A673 (cell line): ENCODE results near the gene BMP4. TPM values are rescaled to one million over a fixed set of nuclear protein-coding genes. Genes with fewer than 3 reads are reported as not detected.

ENCODE experiments used
- BruUV-seq: library from RNA; stranded (reverse); fragments of 400-500 nt; replicated peaks from 2 replicates; lab custom pipeline; 2021; lab: Mats Ljungman, UMichigan
- CTCF ChIA-PET: fragments of 300-600 bp; sonication (Branson Sonifier 250); formaldehyde crosslinking; loops from one replicate; lab custom pipeline; 2022; ENCODE audit warnings: antibody characterized with exemption; lab: Charles Lee
- POLR2A ChIA-PET: fragments of 300-600 bp; sonication (Branson Sonifier 250); formaldehyde crosslinking; loops from one replicate; lab custom pipeline; 2022; ENCODE audit warnings: antibody characterized with exemption; ENCODE audit not compliant: low non-redundant PET; lab: Charles Lee
- DNase-seq: peaks from one replicate; pipeline ENCODE4 v3.0.0-alpha.2; 2015; ENCODE audit warnings: low spot score
- H3K27ac ChIP-seq: fragments of 200-600 bp; sonication (generic); 2 replicates; pipeline ENCODE4 v1.5.1; 2016; ENCODE audit warnings: mixed run types, low read depth, mild to moderate bottlenecking, mixed read lengths, antibody characterized with exemption, low read length; ENCODE audit not compliant: poor library complexity, severe bottlenecking
- H3K27me3 ChIP-seq: fragments of 200-600 bp; sonication (generic); replicated peaks from 2 replicates; pipeline ENCODE4 v1.6.1; 2017; ENCODE audit warnings: mixed run types, low read depth, mild to moderate bottlenecking, mixed read lengths, antibody characterized with exemption, low read length; ENCODE audit not compliant: insufficient read depth, poor library complexity
- H3K36me3 ChIP-seq: fragments of 200-600 bp; sonication (generic); 2 replicates; pipeline ENCODE4 v1.6.1; 2016; ENCODE audit warnings: mixed run types, mild to moderate bottlenecking, mixed read lengths, antibody characterized with exemption, low read length; ENCODE audit not compliant: insufficient read depth, poor library complexity, severe bottlenecking
- H3K4me1 ChIP-seq: fragments of 200-600 bp; sonication (generic); 2 replicates; pipeline ENCODE4 v1.6.1; 2017; ENCODE audit warnings: mixed run types, mild to moderate bottlenecking, mixed read lengths, antibody characterized with exemption, low read length; ENCODE audit not compliant: insufficient read depth, poor library complexity, severe bottlenecking
- H3K4me3 ChIP-seq: fragments of 200-600 bp; sonication (generic); 2 replicates; pipeline ENCODE4 v1.5.1; 2016; ENCODE audit warnings: low read depth, mixed run types, mild to moderate bottlenecking, mixed read lengths, low read length; ENCODE audit not compliant: poor library complexity, severe bottlenecking
- H3K9me3 ChIP-seq: fragments of 200-600 bp; sonication (generic); 2 replicates; pipeline ENCODE4 v1.6.1; 2016; ENCODE audit warnings: mixed run types, low read depth, mild to moderate bottlenecking, mixed read lengths, antibody characterized with exemption, low read length; ENCODE audit not compliant: poor library complexity, severe bottlenecking
- EZH2 ChIP-seq: fragments of 200-600 bp; sonication (generic); IDR thresholded peaks from 2 replicates; pipeline ENCODE4 v1.6.1; 2017; ENCODE audit warnings: borderline replicate concordance, low read depth, mild to moderate bottlenecking, mixed read lengths, antibody characterized with exemption, low read length; ENCODE audit not compliant: poor library complexity, severe bottlenecking
- intact Hi-C: fragments of 100-400 bp; cut with micrococcal nuclease; formaldehyde crosslinking; loops from one replicate; pipeline ENCODE4 v1.10.0; 2022; ENCODE audit not compliant: unreplicated experiment
- total RNA-seq: library from RNA; stranded (reverse); gene quantifications from 2 replicates; pipeline ENCODE4 v1.2.3, GENCODE V29; 2021
- TF ChIP-seq, protein P1 (sequence below): fragments of 300-800, 200-600 bp; sonication (generic); conservative IDR thresholded peaks from 2 replicates; pipeline ENCODE4 v1.5.1; 2017; ENCODE audit warnings: low read depth, mild to moderate bottlenecking, antibody characterized with exemption, low read length, moderate library complexity, mixed read lengths

BMP4 gene
- total RNA-seq, 1 experiment from 2014 or later = not detected

DNA sequence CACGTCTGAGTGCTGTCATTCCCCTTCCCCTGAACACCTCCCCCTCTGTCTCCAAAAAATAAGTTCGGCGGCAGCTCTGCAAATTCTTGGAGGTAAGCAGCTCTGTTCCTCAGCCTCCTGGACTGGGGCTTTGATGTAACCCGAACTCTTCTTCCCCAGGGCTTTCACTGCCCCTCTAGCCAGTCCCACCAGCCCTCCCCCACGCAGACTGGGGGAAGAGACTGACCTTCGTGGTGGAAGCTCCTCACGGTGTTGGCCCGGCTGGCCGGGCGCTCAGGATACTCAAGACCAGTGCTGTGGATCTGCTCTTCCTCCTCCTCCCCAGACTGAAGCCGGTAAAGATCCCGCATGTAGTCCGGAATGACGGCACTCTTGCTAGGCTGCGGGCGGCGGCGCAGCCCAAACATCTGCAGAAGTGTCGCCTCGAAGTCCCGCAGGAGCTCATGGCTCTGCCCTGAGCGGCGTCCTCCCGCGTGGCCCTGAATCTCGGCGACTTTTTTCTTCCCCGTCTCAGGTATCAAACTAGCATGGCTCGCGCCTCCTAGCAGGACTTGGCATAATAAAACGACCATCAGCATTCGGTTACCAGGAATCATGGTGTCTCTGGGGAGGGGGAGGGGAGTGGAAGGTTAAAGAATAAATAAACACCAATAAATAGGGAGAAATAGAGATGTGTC is 4.9 kb downstream of the BMP4 start:
- BruUV-seq = no TSS peak

DNA sequence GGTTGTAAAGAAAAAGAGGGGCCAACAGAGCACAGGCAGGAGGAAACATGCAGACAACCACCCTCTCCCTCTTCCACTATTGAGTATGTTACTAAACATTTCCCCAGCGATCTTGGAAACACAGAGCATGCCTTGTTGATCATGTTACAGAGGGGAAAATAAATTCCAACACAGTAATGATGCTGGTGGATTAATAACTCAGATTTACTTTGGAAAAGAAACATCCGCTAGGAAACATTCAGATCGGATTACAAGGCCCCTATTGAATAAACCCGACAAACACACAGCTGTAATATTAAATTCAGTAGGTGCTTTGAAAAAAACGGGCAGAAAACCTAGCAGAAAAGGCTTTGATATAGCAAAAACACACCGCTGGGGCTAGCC is 5.4 kb downstream of the BMP4 start:
- intact Hi-C loops = loop anchor here (5.0 kb wide), 1 partner anchor 226 kb away; no protein-coding TSS in a partner anchor
- Histone ChIP-seq H3K9me3 (no peaks in the 10 kb centered on the region), H3K27ac (no peak overlapping the region), H3K4me1 (peaks cover 9% of the 10 kb centered on the region), H3K4me3 (no peak overlapping the region), H3K27me3 (peaks cover 100% of the 10 kb centered on the region), H3K36me3 (no peaks in the 10 kb centered on the region)
- ChIA-PET POLR2A (no interaction called here), CTCF (interaction anchor here (1.1 kb wide), 1 partner anchor 11 kb away, joined by 3 read pairs; no protein-coding TSS in a partner anchor)
- BruUV-seq = no TSS peak
- TF ChIP-seq, protein P1, sequence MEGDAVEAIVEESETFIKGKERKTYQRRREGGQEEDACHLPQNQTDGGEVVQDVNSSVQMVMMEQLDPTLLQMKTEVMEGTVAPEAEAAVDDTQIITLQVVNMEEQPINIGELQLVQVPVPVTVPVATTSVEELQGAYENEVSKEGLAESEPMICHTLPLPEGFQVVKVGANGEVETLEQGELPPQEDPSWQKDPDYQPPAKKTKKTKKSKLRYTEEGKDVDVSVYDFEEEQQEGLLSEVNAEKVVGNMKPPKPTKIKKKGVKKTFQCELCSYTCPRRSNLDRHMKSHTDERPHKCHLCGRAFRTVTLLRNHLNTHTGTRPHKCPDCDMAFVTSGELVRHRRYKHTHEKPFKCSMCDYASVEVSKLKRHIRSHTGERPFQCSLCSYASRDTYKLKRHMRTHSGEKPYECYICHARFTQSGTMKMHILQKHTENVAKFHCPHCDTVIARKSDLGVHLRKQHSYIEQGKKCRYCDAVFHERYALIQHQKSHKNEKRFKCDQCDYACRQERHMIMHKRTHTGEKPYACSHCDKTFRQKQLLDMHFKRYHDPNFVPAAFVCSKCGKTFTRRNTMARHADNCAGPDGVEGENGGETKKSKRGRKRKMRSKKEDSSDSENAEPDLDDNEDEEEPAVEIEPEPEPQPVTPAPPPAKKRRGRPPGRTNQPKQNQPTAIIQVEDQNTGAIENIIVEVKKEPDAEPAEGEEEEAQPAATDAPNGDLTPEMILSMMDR = no peak
- TF ChIP-seq EZH2 = no peak
- DNase-seq = no peak

More for the DNA sequence above, 4.9 kb downstream of the BMP4 start:
- H3K27ac ChIP-seq = no peak overlapping the region
- intact Hi-C loops = loop anchor here (5.0 kb wide), 1 partner anchor 226 kb away; no protein-coding TSS in a partner anchor
- no peak for DNase-seq
- ChIA-PET CTCF (interaction anchor here (1.1 kb wide), 1 partner anchor 11 kb away, joined by 3 read pairs; no protein-coding TSS in a partner anchor), POLR2A (no interaction called here)
- H3K9me3 ChIP-seq = no peaks in the 10 kb centered on the region
- H3K4me3 ChIP-seq = no peak overlapping the region
- TF ChIP-seq, protein P1 = no peak
- TF ChIP-seq EZH2 = peak; percentile 93
- H3K27me3 ChIP-seq = peaks cover 100% of the 10 kb centered on the region
- H3K36me3 ChIP-seq = no peaks in the 10 kb centered on the region
- peaks cover 9% of the 10 kb centered on the region for H3K4me1 ChIP-seq

DNA sequence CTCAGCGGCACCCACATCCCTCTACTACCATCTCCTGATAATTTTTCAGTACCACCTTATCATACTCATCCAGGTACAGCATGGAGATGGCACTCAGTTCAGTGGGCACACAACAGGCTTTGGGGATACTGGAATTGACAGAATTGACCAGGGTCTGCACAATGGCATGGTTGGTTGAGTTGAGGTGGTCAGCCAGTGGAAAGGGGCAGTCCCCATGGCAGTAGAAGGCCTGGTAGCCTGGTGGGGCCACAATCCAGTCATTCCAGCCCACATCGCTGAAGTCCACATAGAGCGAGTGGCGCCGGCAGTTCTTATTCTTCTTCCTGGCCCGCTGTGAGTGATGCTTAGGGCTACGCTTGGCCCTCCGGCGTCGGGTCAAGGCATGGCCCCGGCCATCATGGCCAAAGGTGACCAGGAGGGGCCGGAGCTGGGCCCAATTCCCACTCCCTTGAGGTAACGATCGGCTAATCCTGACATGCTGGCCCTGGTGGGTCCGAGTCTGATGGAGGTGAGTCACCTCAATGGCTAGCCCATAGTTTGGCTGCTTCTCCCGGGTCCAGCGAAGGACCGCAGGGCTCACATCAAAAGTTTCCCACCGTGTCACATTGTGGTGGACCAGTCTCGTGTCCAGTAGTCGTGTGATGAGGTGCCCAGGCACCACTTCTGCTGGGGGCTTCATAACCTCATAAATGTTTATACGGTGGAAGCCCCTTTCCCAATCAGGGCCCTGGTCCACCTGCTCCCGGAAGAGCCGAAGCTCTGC is 6.4 kb downstream of the BMP4 start:
- no peak for TF ChIP-seq EZH2
- TF ChIP-seq, protein P1 = no peak
- ChIA-PET CTCF (no interaction called here), POLR2A (no interaction called here)
- no peak overlapping the region for H3K4me3 ChIP-seq
- no TSS peak for BruUV-seq
- no peak for DNase-seq
- no peaks in the 10 kb centered on the region for H3K36me3 ChIP-seq
- peaks cover 100% of the 10 kb centered on the region for H3K27me3 ChIP-seq
- H3K9me3 ChIP-seq = no peaks in the 10 kb centered on the region
- H3K4me1 ChIP-seq = peaks cover 9% of the 10 kb centered on the region
- no peak overlapping the region for H3K27ac ChIP-seq
- intact Hi-C loops = loop anchor here (5.0 kb wide), 1 partner anchor 227 kb away; no protein-coding TSS in a partner anchor
